Suprapubic skin (tissue), 4 donors: ENCODE measurements around the gene INHBB. TPM values are rescaled to one million over a fixed set of nuclear protein-coding genes. Genes with fewer than 3 reads are reported as not detected.

Experiments
- DNase-seq, 2 donors: peaks; one replicate each; pipeline ENCODE4 v3.0.0-alpha.2; 2019; ENCODE audit warnings: low spot score in 2 of 2
- H3K27ac ChIP-seq: fragments of 200-600 bp; sonication (generic); one replicate; pipeline ENCODE4 v1.5.1; 2019
- H3K27me3 ChIP-seq: fragments of 200-600 bp; sonication (generic); one replicate; pipeline ENCODE4 v1.5.1; 2019
- H3K36me3 ChIP-seq: fragments of 200-600 bp; sonication (generic); one replicate; pipeline ENCODE4 v1.5.1; 2019
- H3K4me1 ChIP-seq: fragments of 200-600 bp; sonication (generic); one replicate; pipeline ENCODE4 v1.5.1; 2019
- H3K4me3 ChIP-seq: fragments of 200-600 bp; sonication (generic); one replicate; pipeline ENCODE4 v1.5.1; 2019; ENCODE audit warnings: mild to moderate bottlenecking
- H3K9me3 ChIP-seq: fragments of 200-600 bp; sonication (generic); one replicate; pipeline ENCODE4 v1.5.1; 2019
- EP300 ChIP-seq: sonication (generic); formaldehyde crosslinking; IDR thresholded peaks from one replicate; pipeline ENCODE4 v1.6.1; 2017; ENCODE audit warnings: antibody characterized with exemption
- POLR2A ChIP-seq, 2 donors: fragments of 450-650 bp; IDR thresholded peaks; one replicate each; pipeline ENCODE4 v1.6.1; 2017; ENCODE audit warnings: antibody characterized with exemption in 2 of 2, mild to moderate bottlenecking in 2 of 2, moderate library complexity in 2 of 2
- POLR2AphosphoS5 ChIP-seq, 3 donors: sonication (generic); formaldehyde crosslinking; IDR thresholded peaks; one replicate each; pipeline ENCODE4 v1.6.1; 2017; ENCODE audit warnings: antibody characterized with exemption in 3 of 3
- WGBS: methylation state at CpG from one replicate; pipeline ENCODE4 v1.1.5; 2018; 5-methylcytosine and 5-hydroxymethylcytosine counted together
- total RNA-seq, 4 donors: library from RNA; depleted of rRNA; stranded (reverse); fragments of >200 nt; gene quantifications; one replicate each; pipeline ENCODE4 v1.1.0, GENCODE V29; 2016
- TF ChIP-seq, protein P1 (sequence below), 2 donors: fragments of 200-600 bp in 1 of 2; fragments of 450-650 bp in 1 of 2; sonication (generic) in 1 of 2; IDR thresholded peaks; one replicate each; pipeline ENCODE4 v1.5.1; 2016 to 2019; ENCODE audit warnings: antibody characterized with exemption in 2 of 2, mild to moderate bottlenecking in 1 of 2, moderate library complexity in 1 of 2

Gene INHBB
- total RNA-seq, 4 donors from 2014 or later: 12.1 to 26.1 (median 18.2) TPM

DNA sequence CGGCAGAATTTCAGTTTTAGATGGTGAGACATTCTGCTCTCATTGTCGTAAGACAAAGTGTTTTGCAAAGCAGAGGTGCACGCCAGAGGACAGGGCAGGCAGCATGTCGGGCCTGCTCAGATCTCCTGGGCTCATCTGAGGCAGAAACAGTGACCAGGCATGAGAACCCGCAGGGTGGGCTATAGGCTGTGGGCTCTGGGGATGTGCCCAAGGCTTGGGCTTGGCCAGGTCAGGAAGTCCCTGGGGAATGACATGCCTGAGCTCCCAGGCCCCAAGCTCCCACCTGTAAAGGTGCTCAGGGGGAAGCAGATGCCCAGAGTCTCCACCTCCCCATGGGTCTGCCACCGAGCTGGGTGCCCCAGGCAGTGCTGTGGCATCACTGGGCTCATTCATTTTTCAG is 35.3 kb downstream of the INHBB start:
- Histone ChIP-seq H3K27ac (no peak overlapping the region), H3K4me3 (no peak overlapping the region), H3K36me3 (no peaks in the 10 kb centered on the region), H3K27me3 (peaks cover 22% of the 10 kb centered on the region), H3K9me3 (no peaks in the 10 kb centered on the region), H3K4me1 (no peaks in the 10 kb centered on the region)
- TF ChIP-seq POLR2A (IDR thresholded peaks at IDR 0.05) (no peak), EP300 (no peak), POLR2AphosphoS5 (IDR thresholded peaks at IDR 0.05) (no peak)
- TF ChIP-seq, protein P1, sequence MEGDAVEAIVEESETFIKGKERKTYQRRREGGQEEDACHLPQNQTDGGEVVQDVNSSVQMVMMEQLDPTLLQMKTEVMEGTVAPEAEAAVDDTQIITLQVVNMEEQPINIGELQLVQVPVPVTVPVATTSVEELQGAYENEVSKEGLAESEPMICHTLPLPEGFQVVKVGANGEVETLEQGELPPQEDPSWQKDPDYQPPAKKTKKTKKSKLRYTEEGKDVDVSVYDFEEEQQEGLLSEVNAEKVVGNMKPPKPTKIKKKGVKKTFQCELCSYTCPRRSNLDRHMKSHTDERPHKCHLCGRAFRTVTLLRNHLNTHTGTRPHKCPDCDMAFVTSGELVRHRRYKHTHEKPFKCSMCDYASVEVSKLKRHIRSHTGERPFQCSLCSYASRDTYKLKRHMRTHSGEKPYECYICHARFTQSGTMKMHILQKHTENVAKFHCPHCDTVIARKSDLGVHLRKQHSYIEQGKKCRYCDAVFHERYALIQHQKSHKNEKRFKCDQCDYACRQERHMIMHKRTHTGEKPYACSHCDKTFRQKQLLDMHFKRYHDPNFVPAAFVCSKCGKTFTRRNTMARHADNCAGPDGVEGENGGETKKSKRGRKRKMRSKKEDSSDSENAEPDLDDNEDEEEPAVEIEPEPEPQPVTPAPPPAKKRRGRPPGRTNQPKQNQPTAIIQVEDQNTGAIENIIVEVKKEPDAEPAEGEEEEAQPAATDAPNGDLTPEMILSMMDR (IDR thresholded peaks at IDR 0.05): no peak
- 97% methylated on average over 3 of the region's 6 CpGs for WGBS
- no peak for DNase-seq

DNA sequence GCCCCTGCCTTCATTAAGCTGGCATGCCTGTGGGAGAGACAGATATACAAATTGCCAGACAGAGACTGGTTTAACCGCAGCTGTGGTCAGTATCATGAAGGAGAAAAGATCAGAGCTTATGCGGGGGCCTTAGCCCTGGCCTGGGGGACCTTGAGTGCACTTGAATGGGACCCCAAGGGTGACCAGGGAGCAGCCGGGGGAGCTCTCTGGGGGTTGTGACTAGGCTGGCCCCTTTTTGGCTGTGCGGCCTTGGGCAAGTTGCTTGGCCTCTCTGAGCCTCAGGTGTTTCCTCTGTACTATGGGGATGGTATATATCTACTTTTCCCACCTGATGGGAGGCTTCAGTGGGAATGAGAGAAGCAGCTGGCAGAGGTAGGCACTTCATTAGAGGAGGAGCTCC is 35.7 kb downstream of the INHBB start:
- Histone ChIP-seq H3K9me3 (no peaks in the 10 kb centered on the region), H3K27ac (no peak overlapping the region), H3K27me3 (peaks cover 22% of the 10 kb centered on the region), H3K36me3 (no peaks in the 10 kb centered on the region), H3K4me3 (no peak overlapping the region), H3K4me1 (no peaks in the 10 kb centered on the region)
- DNase-seq: no peak
- WGBS: 72% methylated on average over 4 of the region's 4 CpGs
- TF ChIP-seq EP300: no peak
- TF ChIP-seq, protein P1 (IDR thresholded peaks at IDR 0.05): no peak
- no peak for TF ChIP-seq POLR2A (IDR thresholded peaks at IDR 0.05)
- no peak for TF ChIP-seq POLR2AphosphoS5 (IDR thresholded peaks at IDR 0.05)

DNA sequence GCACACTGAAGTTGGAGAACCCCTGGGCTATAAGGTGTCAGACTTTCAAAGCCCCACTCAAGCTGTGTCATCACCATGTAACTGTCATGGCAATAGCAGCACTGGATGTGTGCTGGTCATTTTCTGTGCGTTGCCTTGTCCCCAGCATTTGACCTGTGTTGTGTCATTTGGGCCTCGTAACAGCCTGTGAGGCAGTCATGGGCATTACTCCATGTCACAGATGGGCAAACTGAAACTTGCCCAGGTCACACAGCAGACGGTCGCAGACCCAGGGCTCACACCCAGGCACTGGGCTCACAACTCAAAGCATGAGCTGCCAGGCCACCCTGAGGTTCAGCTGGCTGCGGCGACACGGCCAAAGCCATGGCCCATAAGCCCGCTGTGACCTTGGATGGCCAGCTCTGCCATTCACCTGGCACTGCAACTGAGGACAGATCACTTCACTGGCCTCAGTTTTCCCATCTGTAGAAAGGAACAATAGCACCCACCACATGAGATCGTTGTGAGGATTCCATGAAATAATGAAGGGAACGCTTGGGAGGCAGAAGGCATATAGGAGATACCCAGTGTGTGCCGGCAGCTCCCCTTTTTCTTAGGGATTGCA is 36.7 kb downstream of the INHBB start:
- TF ChIP-seq POLR2AphosphoS5 (IDR thresholded peaks at IDR 0.05) (no peak), EP300 (no peak), POLR2A (IDR thresholded peaks at IDR 0.05) (no peak)
- H3K36me3 ChIP-seq: no peaks in the 10 kb centered on the region
- no peak for DNase-seq
- no peaks in the 10 kb centered on the region for H3K4me1 ChIP-seq
- H3K27ac ChIP-seq: no peak overlapping the region
- no peaks in the 10 kb centered on the region for H3K9me3 ChIP-seq
- H3K27me3 ChIP-seq: peaks cover 14% of the 10 kb centered on the region
- H3K4me3 ChIP-seq: no peak overlapping the region
- WGBS: 90% methylated on average over 9 of the region's 11 CpGs

DNA sequence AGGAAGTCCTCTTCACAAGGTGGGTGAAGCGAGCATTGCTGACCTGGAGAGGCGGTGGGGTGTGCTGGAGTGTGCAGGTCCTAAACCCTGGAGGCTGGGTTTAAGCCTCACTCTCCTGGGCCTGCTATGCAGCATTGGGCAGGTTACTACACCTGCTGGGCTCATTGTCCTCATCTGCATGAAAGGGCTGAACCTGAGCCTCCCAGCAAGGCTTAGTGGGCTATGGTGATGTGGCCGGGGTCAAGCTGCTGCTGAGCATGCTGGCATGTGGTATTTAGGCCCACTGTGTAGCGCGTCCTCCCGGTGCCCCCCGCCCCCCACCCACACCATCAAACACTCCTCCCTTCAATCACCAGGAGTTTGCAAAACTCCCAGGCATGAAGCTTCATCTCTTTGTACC is 37.3 kb downstream of the INHBB start:
- 98% methylated on average over 5 of the region's 7 CpGs for WGBS
- peaks cover 10% of the 10 kb centered on the region for H3K27me3 ChIP-seq
- no peak for DNase-seq

DNA sequence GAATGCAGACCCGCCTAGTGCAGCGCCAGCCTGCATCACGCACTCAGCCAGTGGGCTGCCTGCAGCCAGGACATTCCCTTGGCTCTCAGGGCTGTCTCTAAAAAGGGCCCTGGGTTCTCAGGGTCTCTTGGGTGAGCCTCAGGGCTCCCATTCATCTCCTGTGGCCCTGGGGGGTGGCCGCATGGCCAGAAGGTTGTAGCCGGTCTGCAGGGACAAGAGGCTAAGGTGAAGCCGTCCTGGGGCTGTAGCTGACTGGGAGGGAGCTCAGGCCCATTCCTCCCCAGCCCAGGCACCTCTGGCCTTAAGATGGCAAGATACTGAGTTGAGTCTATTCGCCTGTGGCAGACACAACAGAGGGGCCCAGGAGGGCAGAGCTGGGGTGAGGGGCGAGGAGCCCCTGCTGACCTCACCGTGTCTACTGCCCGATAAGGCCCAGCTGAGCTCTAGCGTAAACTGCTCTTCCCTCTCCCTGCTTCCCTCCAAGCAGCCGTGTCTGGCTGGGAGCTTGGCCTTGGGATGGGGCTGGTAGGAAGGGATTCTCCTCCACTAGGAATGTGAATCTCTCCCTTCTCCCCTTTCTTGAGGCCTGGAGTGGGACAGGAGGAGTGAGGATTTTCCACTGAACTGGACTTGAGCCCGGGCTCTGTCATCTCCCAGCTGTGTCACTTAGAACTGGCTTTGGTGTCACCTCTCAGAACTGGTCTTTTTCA is 37.9 kb downstream of the INHBB start:
- no peak for DNase-seq

More for the DNA sequence above, 37.3 kb downstream of the INHBB start:
- Histone ChIP-seq H3K36me3 (no peaks in the 10 kb centered on the region), H3K4me1 (no peaks in the 10 kb centered on the region), H3K9me3 (no peaks in the 10 kb centered on the region), H3K27ac (no peak overlapping the region), H3K4me3 (no peak overlapping the region)
- TF ChIP-seq POLR2AphosphoS5 (IDR thresholded peaks at IDR 0.05) (no peak), POLR2A (IDR thresholded peaks at IDR 0.05) (no peak), EP300 (no peak)
- TF ChIP-seq, protein P1 (IDR thresholded peaks at IDR 0.05): no peak

More for the DNA sequence above, 37.9 kb downstream of the INHBB start:
- Histone ChIP-seq H3K4me3 (no peak overlapping the region), H3K36me3 (no peaks in the 10 kb centered on the region), H3K27me3 (peaks cover 8% of the 10 kb centered on the region), H3K9me3 (no peaks in the 10 kb centered on the region), H3K4me1 (no peaks in the 10 kb centered on the region), H3K27ac (no peak overlapping the region)
- TF ChIP-seq EP300 (no peak), POLR2A (IDR thresholded peaks at IDR 0.05) (no peak), POLR2AphosphoS5 (IDR thresholded peaks at IDR 0.05) (no peak)
- TF ChIP-seq, protein P1 (IDR thresholded peaks at IDR 0.05): no peak
- WGBS: 80% methylated on average over 6 of the region's 13 CpGs
